Caco-2 (cell line): ENCODE data around the gene FOCAD. TPM values are rescaled to one million over a fixed set of nuclear protein-coding genes. Genes with fewer than 3 reads are reported as not detected.

ENCODE experiments used
- BruUV-seq: library from RNA; stranded (reverse); fragments of 400-500 nt; replicated peaks from 2 replicates; lab custom pipeline; 2021; lab: Mats Ljungman, UMichigan
- CTCF ChIA-PET: fragments of 300-600 bp; sonication (Branson Sonifier 250); formaldehyde crosslinking; loops from one replicate; lab custom pipeline; 2022; ENCODE audit warnings: antibody characterized with exemption; lab: Charles Lee
- POLR2A ChIA-PET: fragments of 300-600 bp; sonication (Branson Sonifier 250); formaldehyde crosslinking; loops from one replicate; lab custom pipeline; 2022; ENCODE audit warnings: antibody characterized with exemption; lab: Charles Lee
- DNase-seq, 2 experiments: peaks; one replicate each; pipeline versions ENCODE4 v3.0.0 to v3.0.0-alpha.2; 2020 to 2022
- H3K27me3 ChIP-seq: replicated peaks from 2 replicates; pipeline ENCODE4 v1.6.0; 2011; ENCODE audit warnings: low read length; ENCODE audit not compliant: control insufficient read depth, insufficient read depth
- H3K36me3 ChIP-seq: 2 replicates; pipeline ENCODE4 v1.5.1; 2011; ENCODE audit warnings: low read length; ENCODE audit not compliant: control insufficient read depth, insufficient read depth
- H3K4me1 ChIP-seq: fragments of 250-450 bp; sonication (Bioruptor Pico); 2 replicates; pipeline ENCODE4 v1.5.1; 2020; ENCODE audit warnings: mild to moderate bottlenecking
- H3K4me3 ChIP-seq: 2 replicates; pipeline ENCODE4 v1.5.1; 2011; ENCODE audit warnings: low read depth, mild to moderate bottlenecking, control low read depth, low read length
- H3K9me3 ChIP-seq: fragments of 250-450 bp; sonication (Bioruptor Pico); 2 replicates; pipeline ENCODE4 v1.5.1; 2020; ENCODE audit warnings: mild to moderate bottlenecking, moderate library complexity
- H3K27ac Mint-ChIP-seq: one replicate; pipeline ENCODE4 v1.8.0; 2022; ENCODE audit warnings: mixed read lengths; ENCODE audit not compliant: unreplicated experiment
- H3K27me3 Mint-ChIP-seq: one replicate; pipeline ENCODE4 v1.8.0; 2022; ENCODE audit warnings: mixed read lengths; ENCODE audit not compliant: insufficient read depth, unreplicated experiment
- H3K36me3 Mint-ChIP-seq: one replicate; pipeline ENCODE4 v1.8.0; 2022; ENCODE audit warnings: mild to moderate bottlenecking, mixed read lengths; ENCODE audit not compliant: insufficient read depth, unreplicated experiment
- H3K4me1 Mint-ChIP-seq: one replicate; pipeline ENCODE4 v1.8.0; 2022; ENCODE audit warnings: low read depth, mixed read lengths; ENCODE audit not compliant: unreplicated experiment
- H3K4me3 Mint-ChIP-seq: one replicate; pipeline ENCODE4 v1.8.0; 2022; ENCODE audit warnings: mild to moderate bottlenecking, moderate library complexity, mixed read lengths; ENCODE audit not compliant: unreplicated experiment
- H3K9me3 Mint-ChIP-seq: one replicate; pipeline ENCODE4 v1.8.0; 2022; ENCODE audit warnings: mixed read lengths; ENCODE audit not compliant: unreplicated experiment
- intact Hi-C: fragments of 100-400 bp; cut with micrococcal nuclease; formaldehyde crosslinking; loops from one replicate; pipeline ENCODE4 v1.10.0; 2022; ENCODE audit not compliant: unreplicated experiment
- total RNA-seq: library from RNA; stranded (reverse); gene quantifications from 2 replicates; pipeline ENCODE4 v1.2.3, GENCODE V29; 2022
- TF ChIP-seq, protein P1 (sequence below), 2 experiments: fragments of 200-600 bp in 1 of 2; IDR thresholded peaks; 1 replicate in 1 of 2; 2 replicates in 1 of 2; pipeline versions ENCODE4 v1.5.1 to v1.8.0; 2011 to 2022; ENCODE audit warnings: antibody characterized with exemption in 1 of 2, control low read depth in 1 of 2, inconsistent platforms in 1 of 2, low read depth in 1 of 2, low read length in 1 of 2, mild to moderate bottlenecking in 1 of 2, moderate library complexity in 1 of 2; ENCODE audit not compliant: insufficient read depth in 1 of 2, severe bottlenecking in 1 of 2, unreplicated experiment in 1 of 2

The FOCAD gene
- total RNA-seq, 1 experiment from 2014 or later, result 20.4 TPM

- TF ChIP-seq, protein P1, sequence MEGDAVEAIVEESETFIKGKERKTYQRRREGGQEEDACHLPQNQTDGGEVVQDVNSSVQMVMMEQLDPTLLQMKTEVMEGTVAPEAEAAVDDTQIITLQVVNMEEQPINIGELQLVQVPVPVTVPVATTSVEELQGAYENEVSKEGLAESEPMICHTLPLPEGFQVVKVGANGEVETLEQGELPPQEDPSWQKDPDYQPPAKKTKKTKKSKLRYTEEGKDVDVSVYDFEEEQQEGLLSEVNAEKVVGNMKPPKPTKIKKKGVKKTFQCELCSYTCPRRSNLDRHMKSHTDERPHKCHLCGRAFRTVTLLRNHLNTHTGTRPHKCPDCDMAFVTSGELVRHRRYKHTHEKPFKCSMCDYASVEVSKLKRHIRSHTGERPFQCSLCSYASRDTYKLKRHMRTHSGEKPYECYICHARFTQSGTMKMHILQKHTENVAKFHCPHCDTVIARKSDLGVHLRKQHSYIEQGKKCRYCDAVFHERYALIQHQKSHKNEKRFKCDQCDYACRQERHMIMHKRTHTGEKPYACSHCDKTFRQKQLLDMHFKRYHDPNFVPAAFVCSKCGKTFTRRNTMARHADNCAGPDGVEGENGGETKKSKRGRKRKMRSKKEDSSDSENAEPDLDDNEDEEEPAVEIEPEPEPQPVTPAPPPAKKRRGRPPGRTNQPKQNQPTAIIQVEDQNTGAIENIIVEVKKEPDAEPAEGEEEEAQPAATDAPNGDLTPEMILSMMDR (IDR thresholded peaks at IDR 0.05; ENCODE audit: insufficient read depth in 1 of 2, low read depth in 1 of 2, low read length in 1 of 2, severe bottlenecking in 1 of 2, unreplicated experiment in 1 of 2), result no peak
- peaks cover 7% of the 10 kb centered on the region for H3K4me1 Mint-ChIP-seq
- no peaks in the 10 kb centered on the region for H3K27me3 ChIP-seq
- H3K27ac Mint-ChIP-seq, result no peak overlapping the region
- H3K36me3 Mint-ChIP-seq, result no peaks in the 10 kb centered on the region
- no peaks in the 10 kb centered on the region for H3K9me3 ChIP-seq
- no peaks in the 10 kb centered on the region for H3K36me3 ChIP-seq
- H3K27me3 Mint-ChIP-seq, result no peaks in the 10 kb centered on the region
- intact Hi-C loops, result loop anchor here (1.0 to 2.0 kb wide), 3 partner anchors 33 to 327 kb away; no protein-coding TSS in a partner anchor
- CTCF ChIA-PET, result interaction anchor here (0.9 to 1.7 kb wide), 3 partner anchors 9 to 327 kb away, joined by 3 to 8 read pairs (median 5); partner anchors contain the start of gene MLLT3
- H3K4me3 Mint-ChIP-seq, result peak overlapping the region; percentile 74
- POLR2A ChIA-PET, result interaction anchor here (1.0 to 1.5 kb wide), 5 partner anchors 9 to 119 kb away, joined by 4 to 8 read pairs (median 5); partner anchors contain the start of gene MLLT3
- no peaks in the 10 kb centered on the region for H3K9me3 Mint-ChIP-seq
- peaks cover 8% of the 10 kb centered on the region for H3K4me1 ChIP-seq
- H3K4me3 ChIP-seq, result peak overlapping the region; percentile 56
- peak in 1 of 2 experiments; percentile 10 for DNase-seq
- BruUV-seq, result no TSS peak
Measured at GRCh38 chr9:20683351-20684034, 566 bp upstream of the FOCAD start.

DNA sequence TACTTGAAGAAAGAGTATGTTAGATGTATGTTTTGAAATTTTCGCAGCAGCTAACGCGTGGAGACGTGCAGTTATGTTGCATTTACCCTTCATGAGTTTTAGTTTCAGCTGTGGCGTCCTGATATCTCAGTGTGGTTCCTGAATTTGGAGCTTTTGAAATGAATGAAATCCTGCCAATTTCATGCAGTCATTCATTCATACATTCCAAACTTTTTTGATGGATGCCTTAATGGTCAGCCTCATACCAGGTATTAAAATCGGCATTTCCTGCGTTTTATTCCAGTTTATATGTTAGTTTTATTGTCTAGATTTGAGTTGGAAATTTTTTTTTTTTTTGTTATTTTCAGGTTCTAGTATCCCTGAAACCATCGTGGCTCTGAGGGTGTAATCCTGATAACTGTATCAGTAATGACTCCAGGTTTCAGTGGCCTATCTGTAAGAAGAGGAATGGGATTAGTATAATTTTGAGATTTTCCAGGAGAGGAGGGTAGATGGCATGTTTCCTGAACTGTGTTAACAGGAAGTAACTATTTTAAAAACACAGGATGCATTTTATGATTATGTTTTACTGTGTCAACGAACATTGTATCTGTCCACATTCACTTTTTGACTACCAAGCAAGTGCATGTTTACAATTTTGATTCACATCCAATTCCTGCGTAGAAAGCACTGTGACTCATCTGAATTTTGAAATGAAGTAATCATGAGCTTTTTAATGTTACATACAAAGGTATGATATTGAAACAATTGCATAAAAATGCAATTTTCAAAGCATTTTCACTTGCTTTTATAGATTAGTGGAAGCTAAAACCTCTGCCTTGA, 1.0 kb downstream of the FOCAD start:
- H3K36me3 Mint-ChIP-seq, result no peaks in the 10 kb centered on the region

More for the DNA sequence above, 1.0 kb downstream of the FOCAD start:
- peak overlapping the region; percentile 74 for H3K4me3 Mint-ChIP-seq
- no peaks in the 10 kb centered on the region for H3K9me3 Mint-ChIP-seq
- intact Hi-C loops, result loop anchor here (1.0 to 2.0 kb wide), 3 partner anchors 34 to 328 kb away; no protein-coding TSS in a partner anchor
- Histone ChIP-seq H3K36me3 (no peaks in the 10 kb centered on the region), H3K4me1 (peaks cover 24% of the 10 kb centered on the region), H3K9me3 (no peaks in the 10 kb centered on the region), H3K27me3 (no peaks in the 10 kb centered on the region), H3K4me3 (peak overlapping the region; percentile 66)
- TF ChIP-seq, protein P1 (IDR thresholded peaks at IDR 0.05; ENCODE audit: insufficient read depth in 1 of 2, low read depth in 1 of 2, low read length in 1 of 2, severe bottlenecking in 1 of 2, unreplicated experiment in 1 of 2), result no peak
- peaks cover 7% of the 10 kb centered on the region for H3K4me1 Mint-ChIP-seq
- no peaks in the 10 kb centered on the region for H3K27me3 Mint-ChIP-seq
- TSS peak; percentile 49 for BruUV-seq
- H3K27ac Mint-ChIP-seq, result peak overlapping the region; percentile 79
- CTCF ChIA-PET, result interaction anchor here (1.1 to 1.7 kb wide), 2 partner anchors 7 to 62 kb away, joined by 3 to 8 read pairs; partner anchors contain the start of gene MLLT3
- no peak for DNase-seq
- POLR2A ChIA-PET, result interaction anchor here (1.1 to 1.5 kb wide), 4 partner anchors 7 to 66 kb away, joined by 5 to 8 read pairs (median 6); partner anchors contain the start of gene MLLT3
